GM10266 (cell line): ENCODE results near the gene PARD6G.

ENCODE experiments used
- DNase-seq: peaks from one replicate; pipeline ENCODE4 v3.0.0; 2012; ENCODE audit errors: extremely low spot score
- TF ChIP-seq, protein P1 (sequence below): IDR thresholded peaks from 2 replicates; pipeline ENCODE4 v1.5.1; 2012; ENCODE audit warnings: mild to moderate bottlenecking, low read depth; ENCODE audit not compliant: control insufficient read depth, insufficient read depth; ENCODE audit errors: missing control alignments

PARD6G gene

GRCh38 chr18:80246445-80247392, 595 bp downstream of the PARD6G start:
- DNase-seq: peak; percentile 50
- TF ChIP-seq, protein P1, sequence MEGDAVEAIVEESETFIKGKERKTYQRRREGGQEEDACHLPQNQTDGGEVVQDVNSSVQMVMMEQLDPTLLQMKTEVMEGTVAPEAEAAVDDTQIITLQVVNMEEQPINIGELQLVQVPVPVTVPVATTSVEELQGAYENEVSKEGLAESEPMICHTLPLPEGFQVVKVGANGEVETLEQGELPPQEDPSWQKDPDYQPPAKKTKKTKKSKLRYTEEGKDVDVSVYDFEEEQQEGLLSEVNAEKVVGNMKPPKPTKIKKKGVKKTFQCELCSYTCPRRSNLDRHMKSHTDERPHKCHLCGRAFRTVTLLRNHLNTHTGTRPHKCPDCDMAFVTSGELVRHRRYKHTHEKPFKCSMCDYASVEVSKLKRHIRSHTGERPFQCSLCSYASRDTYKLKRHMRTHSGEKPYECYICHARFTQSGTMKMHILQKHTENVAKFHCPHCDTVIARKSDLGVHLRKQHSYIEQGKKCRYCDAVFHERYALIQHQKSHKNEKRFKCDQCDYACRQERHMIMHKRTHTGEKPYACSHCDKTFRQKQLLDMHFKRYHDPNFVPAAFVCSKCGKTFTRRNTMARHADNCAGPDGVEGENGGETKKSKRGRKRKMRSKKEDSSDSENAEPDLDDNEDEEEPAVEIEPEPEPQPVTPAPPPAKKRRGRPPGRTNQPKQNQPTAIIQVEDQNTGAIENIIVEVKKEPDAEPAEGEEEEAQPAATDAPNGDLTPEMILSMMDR: no peak

GRCh38 chr18:80245781-80246444, 1.4 kb downstream of the PARD6G start:
- peak; percentile 20 for DNase-seq
- TF ChIP-seq, protein P1: no peak

DNA sequence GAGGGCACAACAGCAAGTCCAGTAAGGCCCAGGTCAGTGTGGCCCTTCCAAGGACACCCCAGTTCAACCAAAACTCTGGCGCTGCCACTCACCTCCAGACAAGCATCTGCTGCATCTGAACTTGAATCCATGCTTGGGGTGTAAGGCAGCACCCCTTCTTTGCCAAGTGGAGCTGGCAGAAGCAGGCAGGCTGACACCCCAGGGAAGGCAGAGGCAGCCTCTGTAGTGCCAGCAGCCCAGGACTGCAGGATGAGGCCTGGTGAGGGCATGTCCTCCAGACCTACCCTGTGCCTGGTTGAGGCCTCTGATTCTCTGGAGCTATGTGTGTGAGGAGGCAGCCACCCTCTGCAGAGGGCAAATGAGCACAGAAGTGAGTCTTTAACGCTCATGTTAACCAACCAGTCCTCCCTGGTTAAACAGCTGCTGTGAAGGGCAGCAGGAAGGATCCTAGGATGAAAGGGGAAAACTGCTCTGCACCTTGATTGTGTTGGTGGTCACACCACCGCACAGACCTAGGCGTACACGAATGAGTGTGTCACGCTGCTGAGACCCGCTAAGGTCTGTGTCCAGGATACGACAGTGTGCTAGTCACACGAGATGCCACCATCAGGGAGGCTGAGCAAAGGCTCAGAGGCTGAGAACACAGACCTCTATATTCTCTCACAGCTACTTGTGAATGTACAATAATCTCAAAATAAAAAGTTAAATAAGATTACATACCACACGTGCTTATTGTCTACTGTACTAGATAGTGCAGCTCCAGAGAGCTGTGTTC, 2.2 kb downstream of the PARD6G start:
- TF ChIP-seq, protein P1: no peak

DNA sequence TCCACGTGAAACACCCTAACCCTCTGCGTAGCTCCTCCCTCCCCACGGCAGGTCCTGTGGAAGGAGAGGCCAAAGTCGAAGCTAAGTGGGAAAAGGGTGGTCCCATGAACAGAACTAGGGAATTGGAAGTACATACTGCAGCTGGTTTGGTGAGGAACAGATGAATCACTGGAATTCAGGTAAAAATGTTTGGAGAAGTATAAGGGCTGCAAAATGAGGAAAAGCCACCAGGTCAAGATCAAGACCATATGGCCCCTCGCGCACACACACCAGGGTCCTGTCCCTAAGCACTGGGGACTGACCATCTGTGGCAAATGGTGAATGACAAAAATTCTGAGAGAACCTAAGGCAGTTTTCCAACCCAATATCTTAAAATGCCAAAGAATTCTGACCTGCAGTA, 3.1 kb downstream of the PARD6G start:
- no peak for DNase-seq
- TF ChIP-seq, protein P1: no peak

More for the DNA sequence above, 2.2 kb downstream of the PARD6G start:
- peak; percentile 13 for DNase-seq

GRCh38 chr18:80243204-80243603, 4.1 kb downstream of the PARD6G start:
- TF ChIP-seq, protein P1: no peak
- no peak for DNase-seq

DNA sequence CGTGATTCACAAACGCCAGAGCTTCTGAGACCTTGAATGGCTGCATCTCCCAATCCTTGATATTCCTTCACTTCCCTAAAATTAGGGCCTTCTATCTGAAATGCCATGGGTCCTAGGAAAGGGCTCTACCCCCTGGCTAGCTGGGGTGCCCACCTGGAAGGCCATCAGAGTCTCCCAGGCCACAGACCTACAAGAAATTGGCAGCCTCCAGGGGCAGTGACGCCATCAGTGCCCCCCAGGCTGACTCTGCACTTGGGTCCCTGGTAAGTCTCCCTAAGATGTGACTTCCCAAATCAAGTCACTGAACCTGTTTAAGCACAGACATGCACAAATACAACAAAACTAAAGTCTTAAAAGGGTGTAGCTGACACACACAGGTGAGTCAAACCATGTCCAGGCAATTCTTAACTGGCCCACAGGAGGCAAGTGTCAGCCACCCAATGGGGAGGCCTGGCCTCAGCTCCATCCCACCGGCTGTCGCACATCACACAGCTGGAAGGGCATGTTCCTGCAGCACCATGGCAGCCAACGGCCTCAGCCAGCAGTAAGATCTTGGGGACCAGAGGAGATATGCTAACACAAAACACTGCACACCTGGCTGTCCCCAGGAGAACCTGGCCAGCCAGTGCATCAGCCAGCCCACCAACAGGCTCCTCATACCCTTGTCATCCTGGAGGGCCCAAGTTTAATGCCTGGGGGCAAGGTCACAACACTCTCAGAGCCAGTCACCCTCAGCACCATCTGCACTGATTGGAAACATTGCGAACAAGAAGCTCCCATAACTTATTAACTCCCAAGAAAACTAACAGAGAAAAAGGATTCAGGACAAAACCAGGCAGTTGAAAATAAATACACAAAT, 5.2 kb downstream of the PARD6G start:
- TF ChIP-seq, protein P1: no peak
- DNase-seq: peak; percentile 4
